Measurements from ENCODE around the gene STX16. TPM values are rescaled to one million over a fixed set of nuclear protein-coding genes. Genes with fewer than 3 reads are reported as not detected.

STX16 gene
- total RNA-seq, 1 donor from 2014 or later = 66.9 TPM

- Mint-ChIP-seq H3K27me3 (ENCODE audit: unreplicated experiment) (no peaks in the 10 kb centered on the region), H3K4me3 (ENCODE audit: unreplicated experiment) (no peak overlapping the region), H3K4me1 (ENCODE audit: unreplicated experiment) (no peaks in the 10 kb centered on the region), H3K36me3 (ENCODE audit: unreplicated experiment) (peaks cover 40% of the 10 kb centered on the region), H3K9me3 (ENCODE audit: unreplicated experiment) (no peaks in the 10 kb centered on the region), H3K27ac (ENCODE audit: unreplicated experiment) (no peak overlapping the region)
- no peak for TF ChIP-seq CTCF (IDR thresholded peaks at IDR 0.05)
- DNase-seq (ENCODE audit: extremely low spot score, unreplicated experiment) = peak; percentile 74
Measured at GRCh38 chr20:58669287-58670006, 18.4 kb downstream of the STX16 start.

- Mint-ChIP-seq H3K9me3 (ENCODE audit: unreplicated experiment) (no peaks in the 10 kb centered on the region), H3K4me3 (ENCODE audit: unreplicated experiment) (no peak overlapping the region), H3K27me3 (ENCODE audit: unreplicated experiment) (no peaks in the 10 kb centered on the region), H3K4me1 (ENCODE audit: unreplicated experiment) (no peaks in the 10 kb centered on the region), H3K27ac (ENCODE audit: unreplicated experiment) (no peak overlapping the region), H3K36me3 (ENCODE audit: unreplicated experiment) (peaks cover 46% of the 10 kb centered on the region)
- TF ChIP-seq CTCF (IDR thresholded peaks at IDR 0.05) = no peak
- DNase-seq (ENCODE audit: extremely low spot score, unreplicated experiment) = no peak
Measured at GRCh38 chr20:58670102-58670501, 19.0 kb downstream of the STX16 start.

- Mint-ChIP-seq H3K27me3 (ENCODE audit: unreplicated experiment) (no peaks in the 10 kb centered on the region), H3K4me1 (ENCODE audit: unreplicated experiment) (no peaks in the 10 kb centered on the region), H3K36me3 (ENCODE audit: unreplicated experiment) (peaks cover 51% of the 10 kb centered on the region), H3K9me3 (ENCODE audit: unreplicated experiment) (no peaks in the 10 kb centered on the region), H3K27ac (ENCODE audit: unreplicated experiment) (no peak overlapping the region), H3K4me3 (ENCODE audit: unreplicated experiment) (no peak overlapping the region)
- TF ChIP-seq CTCF (IDR thresholded peaks at IDR 0.05) = no peak
- DNase-seq (ENCODE audit: extremely low spot score, unreplicated experiment) = no peak
Measured at GRCh38 chr20:58670659-58671058, 19.6 kb downstream of the STX16 start.

GRCh38 chr20:58673119-58673518 is 22.0 kb downstream of the STX16 start:
- no peaks in the 10 kb centered on the region for H3K27me3 Mint-ChIP-seq (ENCODE audit: unreplicated experiment)
- H3K4me1 Mint-ChIP-seq (ENCODE audit: unreplicated experiment) = no peaks in the 10 kb centered on the region
- no peak for TF ChIP-seq CTCF (IDR thresholded peaks at IDR 0.05)
- no peak overlapping the region for H3K4me3 Mint-ChIP-seq (ENCODE audit: unreplicated experiment)
- DNase-seq (ENCODE audit: extremely low spot score, unreplicated experiment) = no peak
- no peaks in the 10 kb centered on the region for H3K9me3 Mint-ChIP-seq (ENCODE audit: unreplicated experiment)
- no peak overlapping the region for H3K27ac Mint-ChIP-seq (ENCODE audit: unreplicated experiment)
- H3K36me3 Mint-ChIP-seq (ENCODE audit: unreplicated experiment) = peaks cover 53% of the 10 kb centered on the region

- Mint-ChIP-seq H3K36me3 (ENCODE audit: unreplicated experiment) (peaks cover 51% of the 10 kb centered on the region), H3K9me3 (ENCODE audit: unreplicated experiment) (no peaks in the 10 kb centered on the region), H3K27me3 (ENCODE audit: unreplicated experiment) (no peaks in the 10 kb centered on the region), H3K4me3 (ENCODE audit: unreplicated experiment) (no peak overlapping the region), H3K27ac (ENCODE audit: unreplicated experiment) (no peak overlapping the region), H3K4me1 (ENCODE audit: unreplicated experiment) (no peaks in the 10 kb centered on the region)
- peak; percentile 81 for DNase-seq (ENCODE audit: extremely low spot score, unreplicated experiment)
- no peak for TF ChIP-seq CTCF (IDR thresholded peaks at IDR 0.05)
Measured at GRCh38 chr20:58675146-58675584, 24.1 kb downstream of the STX16 start.
